ENCODE data around the gene ARHGAP40. TPM values are rescaled to one million over a fixed set of nuclear protein-coding genes. Genes with fewer than 3 reads are reported as not detected.

The ARHGAP40 gene
- total and polyA plus RNA-seq, 9 of the 15 experiments (the other 6 are each of a cell fraction or from before 2014, with no cell fraction given): not detected

GRCh38 chr20:38649275-38649891, 47.8 kb downstream of the ARHGAP40 start (continued):
- TF ChIP-seq MLX (CRISPR knock-in tag; conservative IDR thresholded peaks at IDR 0.05) (no peak), TGIF2 (CRISPR knock-in tag; IDR thresholded peaks at IDR 0.05) (no peak), ZNF696 (CRISPR knock-in tag; conservative IDR thresholded peaks at IDR 0.05) (no peak), GTF3C2 (IDR thresholded peaks at IDR 0.05; ENCODE audit: borderline replicate concordance, extremely low read depth, insufficient read length) (no peak), ZFPM2 (CRISPR knock-in tag; IDR thresholded peaks at IDR 0.05) (no peak), HOXB6 (CRISPR knock-in tag; IDR thresholded peaks at IDR 0.05; ENCODE audit: borderline replicate concordance) (no peak), ZNF76 (CRISPR knock-in tag; IDR thresholded peaks at IDR 0.05; ENCODE audit: borderline replicate concordance) (no peak), MGA (IDR thresholded peaks at IDR 0.05) (no peak), NR1H2 (CRISPR knock-in tag; IDR thresholded peaks at IDR 0.05) (no peak), ILK (tag; IDR thresholded peaks at IDR 0.05; ENCODE audit: borderline replicate concordance, low read depth) (no peak), ZNF77 (CRISPR knock-in tag; IDR thresholded peaks at IDR 0.05) (no peak), ZFP36 (IDR thresholded peaks at IDR 0.05; ENCODE audit: low read depth, low read length, partially characterized antibody) (peak; percentile 46), STAG1 (CRISPR knock-in tag; IDR thresholded peaks at IDR 0.05; ENCODE audit: borderline replicate concordance) (peak; percentile 64; the same call in 1 of the 2 replicates)

All from K562 (cell line).